Activated T-cell treated with anti-CD3 and anti-CD28 coated beads, Interleukin-2, amount 50 U/mL, for 48 hours (primary cell): ENCODE data around the gene FBLN1.
"Not testable (repeated sequence)": the region's sequence is repeated elsewhere in the genome, so short reads cannot be mapped to it uniquely, and the experiment has no call there.

Experiments used
- DNase-seq, 2 experiments: peaks; one replicate each; pipeline ENCODE4 v3.0.0-alpha.2; 2020

The FBLN1 gene

GRCh38 chr22:45502215-45503049 lies at the start of gene FBLN1:
TSS of gene FBLN1 (plus strand) at chr22:45502883. CDS start at chr22:45502986, 103 bp downstream.
- no peak for DNase-seq

- no peak for DNase-seq
Measured at GRCh38 chr22:45453764-45454163, 48.9 kb upstream of the FBLN1 start.

- no peak for DNase-seq
Measured at GRCh38 chr22:45454275-45454674, 48.4 kb upstream of the FBLN1 start.

- no peak for DNase-seq
Measured at GRCh38 chr22:45455212-45455611, 47.5 kb upstream of the FBLN1 start.

- DNase-seq = no peak
Measured at GRCh38 chr22:45455621-45456020, 47.1 kb upstream of the FBLN1 start.

- DNase-seq = no peak
Measured at GRCh38 chr22:45456811-45457210, 45.9 kb upstream of the FBLN1 start.

- DNase-seq = no peak
Measured at GRCh38 chr22:45458532-45458931, 44.2 kb upstream of the FBLN1 start.

GRCh38 chr22:45459235-45459634 lies 43.4 kb upstream of the FBLN1 start:
- DNase-seq = no peak

- no peak for DNase-seq
Measured at GRCh38 chr22:45460288-45461109, 42.2 kb upstream of the FBLN1 start.

- DNase-seq = no peak
Measured at GRCh38 chr22:45462034-45462655, 40.5 kb upstream of the FBLN1 start.

- DNase-seq = not testable (repeated sequence)
Measured at GRCh38 chr22:45463691-45464090, 39.0 kb upstream of the FBLN1 start.

- no peak for DNase-seq
Measured at GRCh38 chr22:45465633-45466032, 37.0 kb upstream of the FBLN1 start.

- no peak for DNase-seq
Measured at GRCh38 chr22:45468872-45469271, 33.8 kb upstream of the FBLN1 start.

- no peak for DNase-seq
Measured at GRCh38 chr22:45469281-45470073, 33.2 kb upstream of the FBLN1 start.

GRCh38 chr22:45470871-45471270 lies 31.8 kb upstream of the FBLN1 start:
- no peak for DNase-seq

GRCh38 chr22:45472426-45472825 lies 30.3 kb upstream of the FBLN1 start:
- DNase-seq = no peak

GRCh38 chr22:45473626-45474237 lies 29.0 kb upstream of the FBLN1 start:
- DNase-seq = no peak

GRCh38 chr22:45475063-45475747 lies 27.5 kb upstream of the FBLN1 start:
- DNase-seq = no peak

GRCh38 chr22:45475851-45476514 lies 26.7 kb upstream of the FBLN1 start:
- DNase-seq = no peak

- no peak for DNase-seq
Measured at GRCh38 chr22:45476814-45477213, 25.9 kb upstream of the FBLN1 start.
